ENCODE data around the gene TM4SF5.

Gene TM4SF5

DNA sequence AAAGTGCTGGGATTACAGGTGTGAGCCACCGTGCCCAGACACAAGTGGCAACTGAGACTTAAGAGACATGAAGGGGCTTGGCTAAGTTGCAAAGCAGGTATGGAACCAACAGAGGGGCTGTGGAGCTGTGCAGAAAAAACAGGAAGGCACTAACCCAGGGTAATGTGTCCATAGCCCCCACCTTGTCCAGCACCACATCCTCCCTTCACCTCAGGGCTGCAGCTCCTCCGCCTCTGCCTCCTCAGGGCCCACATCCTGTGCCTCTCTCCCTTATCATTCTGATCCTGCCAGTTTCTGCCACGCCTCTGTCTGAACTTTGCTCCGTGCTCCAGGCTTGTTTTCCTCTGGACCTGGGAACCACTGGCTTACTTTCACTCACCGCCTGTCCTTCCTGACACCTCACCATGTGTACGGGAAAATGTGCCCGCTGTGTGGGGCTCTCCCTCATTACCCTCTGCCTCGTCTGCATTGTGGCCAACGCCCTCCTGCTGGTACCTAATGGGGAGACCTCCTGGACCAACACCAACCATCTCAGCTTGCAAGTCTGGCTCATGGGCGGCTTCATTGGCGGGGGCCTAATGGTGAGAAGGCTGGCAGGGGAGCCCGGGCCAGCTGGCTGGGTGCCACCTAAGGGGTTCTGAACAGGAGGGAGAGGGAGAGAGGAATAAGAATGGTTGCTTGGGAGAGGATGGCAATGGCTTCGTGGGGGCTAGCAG, at the start of gene TM4SF5:
Gene TM4SF5, plus strand, starts transcription at position 368 of the 716 bp plus-strand sequence. Its CDS starts 37 bp downstream, at position 405.
- no peak for DNase-seq

- no peak for DNase-seq
Measured at GRCh38 chr17:4722678-4723240, 48.9 kb upstream of the TM4SF5 start.

DNA sequence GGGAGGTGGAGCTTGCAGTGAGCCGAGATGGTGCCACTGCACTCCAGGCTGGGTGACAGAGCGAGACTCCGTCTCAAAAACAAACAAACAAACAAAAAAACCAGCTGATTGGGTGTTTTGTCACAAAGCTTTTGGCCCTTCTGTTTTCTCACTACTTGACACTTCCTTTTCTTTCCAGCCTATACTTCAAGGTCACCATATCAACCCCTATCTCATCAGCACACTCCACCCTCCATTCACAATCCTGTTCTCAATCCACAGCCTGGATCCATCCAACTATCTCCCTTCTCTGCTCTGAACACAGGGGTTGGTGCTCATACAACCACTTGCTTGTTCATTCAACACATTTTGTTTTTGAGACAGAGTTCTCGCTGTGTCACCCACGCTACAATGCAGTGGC, 47.0 kb upstream of the TM4SF5 start:
- no peak for DNase-seq

GRCh38 chr17:4725646-4726310, 45.9 kb upstream of the TM4SF5 start:
- no peak for DNase-seq

GRCh38 chr17:4728124-4728523, 43.6 kb upstream of the TM4SF5 start:
- no peak for DNase-seq

GRCh38 chr17:4733073-4733531, 38.6 kb upstream of the TM4SF5 start:
- DNase-seq, result no peak

GRCh38 chr17:4734857-4735475, 36.7 kb upstream of the TM4SF5 start:
- no peak for DNase-seq

- no peak for DNase-seq
Measured at GRCh38 chr17:4735876-4736651, 35.6 kb upstream of the TM4SF5 start.

DNA sequence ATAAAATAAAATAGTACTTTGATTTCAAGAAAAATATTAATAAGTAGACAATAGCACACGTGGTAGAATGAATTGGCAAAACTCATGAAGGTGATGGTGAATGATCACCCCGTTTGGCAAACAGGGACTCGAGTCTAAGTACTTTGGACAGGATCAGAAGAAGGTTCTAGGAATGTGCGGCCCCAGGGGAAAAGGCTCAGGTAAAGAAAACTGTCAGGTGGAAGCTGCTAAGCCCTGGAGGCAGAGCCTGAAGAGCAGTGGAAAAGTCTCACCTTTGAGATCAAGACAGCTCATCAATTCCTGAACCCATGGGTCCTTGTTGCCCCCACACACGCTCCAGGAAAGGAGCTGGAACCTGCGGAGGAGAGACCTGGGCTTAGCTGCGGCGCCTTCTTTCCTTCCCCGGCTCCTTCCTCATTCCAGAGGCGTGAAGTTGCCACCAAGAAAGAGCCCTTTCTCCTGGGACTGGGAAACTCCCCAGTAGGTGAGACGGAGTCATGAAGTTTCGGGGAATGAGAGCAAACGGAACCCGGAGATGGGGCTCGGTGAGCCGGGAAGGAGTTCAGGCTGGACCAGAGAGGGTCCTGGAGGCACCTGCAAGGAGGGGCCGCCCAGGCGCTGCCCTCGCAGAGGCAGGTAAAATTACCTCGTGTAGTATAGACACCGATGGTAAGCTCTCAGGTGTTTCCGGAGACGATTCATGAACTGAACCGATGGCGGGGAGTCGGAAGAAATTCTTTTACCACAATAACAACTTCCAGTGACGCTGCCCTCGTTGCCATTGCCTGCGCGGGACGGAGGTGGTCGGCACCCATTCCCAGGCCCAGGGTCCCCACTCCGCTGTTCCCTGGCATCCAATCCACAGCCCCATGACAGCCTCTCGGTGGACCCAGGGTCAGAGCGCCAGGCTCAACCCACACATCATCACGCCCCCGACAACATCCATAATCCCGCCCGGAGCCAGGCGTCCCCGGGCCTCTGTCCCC, 33.3 kb upstream of the TM4SF5 start:
- DNase-seq, result no peak

DNA sequence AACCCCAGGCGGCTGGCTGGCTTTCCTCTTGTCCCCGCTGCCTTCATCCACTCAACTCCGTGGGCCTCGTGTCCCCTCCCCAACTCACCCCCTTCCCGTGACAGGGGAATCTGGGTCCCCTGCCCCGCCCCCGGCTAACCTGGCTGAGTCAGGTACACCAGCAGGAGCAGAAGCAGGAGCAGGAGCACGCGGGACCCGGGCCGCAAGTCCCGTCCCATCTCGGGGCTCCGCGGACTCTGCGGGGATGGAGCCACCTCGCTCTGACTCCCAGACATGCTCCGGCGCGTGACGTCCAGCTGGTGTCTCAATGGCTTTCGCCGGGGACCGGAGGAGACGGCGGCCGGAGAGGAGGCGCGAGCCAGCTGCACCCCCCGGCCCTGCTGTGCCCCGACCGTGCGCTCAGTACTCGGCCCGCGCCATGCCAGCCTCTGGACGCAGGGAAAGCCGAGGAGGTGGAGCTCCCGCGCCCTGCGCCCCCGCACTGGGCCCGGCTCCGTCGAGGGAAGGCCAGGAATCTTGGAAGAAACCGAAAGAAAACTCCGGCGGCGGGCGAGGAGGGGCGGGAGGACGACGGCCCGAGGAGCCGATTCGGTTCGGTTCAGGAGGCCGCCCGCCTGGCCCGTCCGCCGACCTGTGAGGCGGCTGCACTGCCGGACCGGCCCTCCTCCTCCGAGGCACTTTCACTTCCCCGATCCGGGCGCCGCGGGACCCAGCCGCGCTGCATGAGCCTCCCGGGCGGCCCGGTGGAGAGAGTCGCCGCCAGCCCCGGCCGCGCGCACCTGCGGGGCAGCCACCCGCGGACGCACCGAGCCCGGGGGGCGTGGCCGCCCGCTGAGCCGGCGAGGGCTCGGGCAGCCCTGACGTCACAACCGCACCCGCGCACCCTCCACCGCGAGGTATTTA, 32.3 kb upstream of the TM4SF5 start, which contains the start of the genes CXCL16 and ZMYND15:
Gene CXCL16, minus strand, starts transcription at position 807 of the 903 bp plus-strand sequence. Its CDS starts 589 bp downstream, at position 218.
Gene ZMYND15, plus strand, starts transcription at position 712 of the 903 bp plus-strand sequence. CDS start 716 bp downstream, outside the sequence.
- peak in 1 of 2 experiments; percentile 7 for DNase-seq

DNA sequence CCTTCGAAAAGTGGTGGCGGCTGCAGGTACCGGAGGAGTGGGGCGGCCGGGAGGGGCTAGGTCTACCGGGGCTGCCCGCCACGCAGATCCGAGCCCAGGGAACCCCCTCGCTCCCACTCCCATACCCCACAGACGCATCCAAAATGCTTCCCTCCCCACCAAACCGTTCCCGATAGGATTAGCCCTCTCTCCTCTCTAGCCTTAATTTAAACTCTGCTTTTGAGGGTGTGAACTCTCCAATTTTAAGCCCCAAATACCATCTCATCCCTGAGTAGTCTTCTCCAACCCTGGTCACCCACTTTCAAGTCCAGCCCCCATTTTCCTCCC, 31.7 kb upstream of the TM4SF5 start:
- DNase-seq, result no peak

- DNase-seq, result no peak
Measured at GRCh38 chr17:4740584-4740983, 31.1 kb upstream of the TM4SF5 start.

GRCh38 chr17:4741544-4741943, 30.1 kb upstream of the TM4SF5 start:
- DNase-seq, result no peak

- DNase-seq, result peak in 1 of 2 experiments; percentile 7
Measured at GRCh38 chr17:4742133-4742532, 29.6 kb upstream of the TM4SF5 start.

- no peak for DNase-seq
Measured at GRCh38 chr17:4742629-4743028, 29.1 kb upstream of the TM4SF5 start.

DNA sequence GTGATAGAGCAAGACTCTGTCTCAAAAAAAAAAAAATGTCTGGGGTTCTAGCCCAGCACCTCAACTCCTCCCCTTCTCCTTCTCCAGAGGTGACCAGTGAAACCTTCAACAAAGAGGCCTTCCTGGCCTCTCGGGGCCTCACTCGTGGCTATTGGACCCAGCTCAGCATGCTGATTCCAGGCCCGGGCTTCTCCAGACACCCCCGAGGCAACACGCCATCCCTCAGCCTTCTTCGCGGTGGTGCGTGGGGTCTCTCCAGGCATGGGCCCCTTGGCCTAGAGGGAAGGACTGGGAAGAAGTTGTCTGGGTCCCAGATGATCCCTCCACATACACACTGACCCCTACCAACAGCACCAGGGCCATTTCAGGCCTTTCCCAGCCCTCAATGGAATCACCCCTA, 28.5 kb upstream of the TM4SF5 start:
- DNase-seq, result no peak

GRCh38 chr17:4743898-4744297, 27.8 kb upstream of the TM4SF5 start:
- no peak for DNase-seq

- DNase-seq, result no peak
Measured at GRCh38 chr17:4744999-4745969, 26.4 kb upstream of the TM4SF5 start.

- DNase-seq, result no peak
Measured at GRCh38 chr17:4747847-4748246, 23.8 kb upstream of the TM4SF5 start.
